DOHH2 (cell line): ENCODE measurements around the gene TP53I11.

Source experiments
- H3F3A ChIP-seq: fragments of 200-600 bp; sonication (generic), shearing (Covaris generic); 2 replicates; pipeline ENCODE4 v1.6.0; 2016; ENCODE audit warnings: antibody characterized with exemption, mild to moderate bottlenecking; ENCODE audit not compliant: control insufficient read depth, insufficient read depth
- H3K27ac ChIP-seq: fragments of 200-600 bp; sonication (generic); 2 replicates; pipeline ENCODE4 v1.5.1; 2014; ENCODE audit warnings: low read depth, mild to moderate bottlenecking, low read length, moderate library complexity
- H3K27me3 ChIP-seq: fragments of 200-600 bp; sonication (generic); 2 replicates; pipeline ENCODE4 v1.6.1; 2014; ENCODE audit warnings: mild to moderate bottlenecking, low read length, mixed read lengths; ENCODE audit not compliant: control insufficient read depth
- H3K36me3 ChIP-seq: fragments of 200-600 bp; sonication (generic); 2 replicates; pipeline ENCODE4 v1.6.1; 2014; ENCODE audit warnings: mild to moderate bottlenecking, low read length, moderate library complexity, mixed read lengths; ENCODE audit not compliant: control insufficient read depth
- H3K4me1 ChIP-seq: fragments of 200-600 bp; sonication (generic); 2 replicates; pipeline ENCODE4 v1.6.1; 2014; ENCODE audit warnings: mild to moderate bottlenecking, low read length, mixed read lengths; ENCODE audit not compliant: control insufficient read depth
- H3K4me2 ChIP-seq: fragments of 200-600 bp; sonication (generic); 2 replicates; pipeline ENCODE4 v1.6.0; 2014; ENCODE audit warnings: mild to moderate bottlenecking, low read length, moderate library complexity
- H3K4me3 ChIP-seq: fragments of 200-600 bp; sonication (generic); 2 replicates; pipeline ENCODE4 v1.5.1; 2014; ENCODE audit warnings: mild to moderate bottlenecking, low read length, mixed read lengths
- H3K79me2 ChIP-seq: fragments of 200-600 bp; sonication (generic); 2 replicates; pipeline ENCODE4 v1.6.1; 2014; ENCODE audit warnings: mild to moderate bottlenecking, low read length, mixed read lengths; ENCODE audit not compliant: control insufficient read depth
- H3K9me2 ChIP-seq: fragments of 200-600 bp; sonication (generic); replicated peaks from 2 replicates; pipeline ENCODE4 v1.6.1; 2014; ENCODE audit warnings: mild to moderate bottlenecking, low read length, mixed read lengths; ENCODE audit not compliant: control insufficient read depth
- H3K9me3 ChIP-seq: fragments of 200-600 bp; sonication (generic); 2 replicates; pipeline ENCODE4 v1.6.1; 2014; ENCODE audit warnings: antibody characterized with exemption, low read length, mixed read lengths; ENCODE audit not compliant: control insufficient read depth, insufficient read depth
- H4K20me1 ChIP-seq: fragments of 200-600 bp; sonication (generic); 2 replicates; pipeline ENCODE4 v1.6.0; 2014; ENCODE audit warnings: low read depth, mild to moderate bottlenecking, antibody characterized with exemption, low read length, moderate library complexity; ENCODE audit not compliant: control insufficient read depth, insufficient read depth
- CTCF ChIP-seq: fragments of 200-600 bp; sonication (generic); IDR thresholded peaks from one replicate; pipeline ENCODE4 v1.5.1; 2014; ENCODE audit warnings: antibody characterized with exemption, mild to moderate bottlenecking, low read depth, low read length; ENCODE audit not compliant: poor library complexity, severe bottlenecking
- EZH2phosphoT487 ChIP-seq: fragments of 200-600 bp; sonication (generic); IDR thresholded peaks from 2 replicates; pipeline ENCODE4 v1.6.1; 2017; ENCODE audit warnings: borderline replicate concordance, mild to moderate bottlenecking, antibody characterized with exemption, low read length, moderate library complexity, mixed read lengths

The TP53I11 gene

DNA sequence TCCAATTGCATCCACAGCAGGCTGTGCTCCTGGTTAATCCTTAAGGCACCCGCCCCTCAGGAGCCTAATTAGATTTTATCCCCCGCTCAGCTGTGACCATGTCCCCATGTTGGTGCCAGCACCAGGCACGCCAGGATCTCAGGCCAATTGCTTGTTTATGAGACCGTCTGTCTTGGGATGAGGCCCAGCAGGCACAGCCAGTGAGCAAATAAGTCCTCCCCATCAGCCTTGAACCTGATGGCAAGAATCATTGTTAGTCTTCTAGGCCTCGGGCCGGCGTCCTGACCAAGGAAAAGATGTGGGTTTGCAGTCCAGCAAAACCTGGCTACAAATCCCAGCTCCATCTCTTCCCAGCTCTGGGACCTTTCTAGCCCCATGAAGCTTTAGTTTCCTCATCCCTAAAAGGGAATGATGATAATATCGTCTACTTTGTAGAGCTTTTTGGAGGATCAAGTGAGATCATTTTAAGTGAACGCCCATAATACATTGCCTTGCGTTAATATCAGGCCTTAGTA is 57.3 kb downstream of the TP53I11 start:
- H3K27me3 ChIP-seq, result no peaks in the 10 kb centered on the region
- no peaks in the 10 kb centered on the region for H3K9me2 ChIP-seq
- no peaks in the 10 kb centered on the region for H3K36me3 ChIP-seq
- no peak overlapping the region for H3K4me2 ChIP-seq
- H4K20me1 ChIP-seq, result no peaks in the 10 kb centered on the region
- no peak overlapping the region for H3K4me3 ChIP-seq
- no peaks in the 10 kb centered on the region for H3K4me1 ChIP-seq
- no peak overlapping the region for H3K27ac ChIP-seq
- H3F3A ChIP-seq, result no peaks in the 10 kb centered on the region
- no peak for TF ChIP-seq CTCF
- no peaks in the 10 kb centered on the region for H3K79me2 ChIP-seq
- H3K9me3 ChIP-seq, result no peaks in the 10 kb centered on the region

DNA sequence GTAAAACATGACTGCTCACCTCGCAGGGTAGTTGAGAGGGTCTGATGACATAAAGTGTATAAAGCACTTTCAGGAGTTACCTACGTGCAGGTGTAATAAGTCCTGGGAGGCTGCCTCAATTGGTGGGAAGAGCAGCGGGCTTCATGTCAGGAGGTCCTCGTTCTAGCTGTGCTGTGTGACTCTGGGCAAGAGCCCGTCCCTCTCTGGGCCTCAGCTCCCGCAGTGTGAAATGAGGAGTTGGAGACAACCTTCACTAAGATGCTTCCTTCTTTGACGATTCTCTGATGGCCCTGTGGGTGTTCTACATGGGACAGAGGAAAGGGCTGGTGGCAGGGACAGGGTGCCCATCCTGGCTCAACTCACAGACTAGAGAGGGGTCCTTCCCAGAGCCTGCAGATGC is 57.8 kb downstream of the TP53I11 start:
- H3K9me3 ChIP-seq, result no peaks in the 10 kb centered on the region
- H3K4me1 ChIP-seq, result no peaks in the 10 kb centered on the region
- H3K9me2 ChIP-seq, result no peaks in the 10 kb centered on the region
- H3K79me2 ChIP-seq, result no peaks in the 10 kb centered on the region
- no peaks in the 10 kb centered on the region for H4K20me1 ChIP-seq
- no peak overlapping the region for H3K4me3 ChIP-seq
- H3K36me3 ChIP-seq, result no peaks in the 10 kb centered on the region
- TF ChIP-seq EZH2phosphoT487, result no peak
- no peak for TF ChIP-seq CTCF
- no peaks in the 10 kb centered on the region for H3F3A ChIP-seq
- no peaks in the 10 kb centered on the region for H3K27me3 ChIP-seq
- H3K4me2 ChIP-seq, result no peak overlapping the region
- no peak overlapping the region for H3K27ac ChIP-seq

DNA sequence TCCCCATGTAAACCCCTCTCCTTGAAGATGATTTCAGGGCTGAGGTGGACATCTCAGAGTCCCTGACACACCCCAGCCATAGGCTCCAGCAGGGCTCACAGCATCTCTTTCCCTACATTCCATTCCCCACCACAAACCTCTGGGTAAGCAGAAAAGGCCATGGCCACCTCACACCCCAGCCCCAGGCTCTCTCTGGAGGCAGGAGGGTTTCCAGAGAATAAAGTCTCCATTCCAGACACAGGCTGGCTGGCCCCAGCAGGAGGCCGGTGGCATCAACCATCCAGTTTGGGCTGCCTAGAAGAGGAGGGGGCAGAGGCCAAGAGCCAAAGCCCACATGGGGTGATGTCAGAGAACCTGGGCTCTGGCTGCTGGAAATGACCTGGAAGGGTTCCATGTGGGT is 61.4 kb downstream of the TP53I11 start:
- H3K9me3 ChIP-seq, result no peaks in the 10 kb centered on the region
- H3K9me2 ChIP-seq, result no peaks in the 10 kb centered on the region
- no peaks in the 10 kb centered on the region for H4K20me1 ChIP-seq
- H3F3A ChIP-seq, result no peaks in the 10 kb centered on the region
- H3K4me1 ChIP-seq, result no peaks in the 10 kb centered on the region
- no peaks in the 10 kb centered on the region for H3K79me2 ChIP-seq
- no peaks in the 10 kb centered on the region for H3K36me3 ChIP-seq
- TF ChIP-seq CTCF (no peak), EZH2phosphoT487 (no peak)
- no peak overlapping the region for H3K27ac ChIP-seq
- H3K4me3 ChIP-seq, result no peak overlapping the region
- peaks cover 5% of the 10 kb centered on the region; the same call in 1 of the 2 replicates for H3K27me3 ChIP-seq
- no peak overlapping the region for H3K4me2 ChIP-seq

DNA sequence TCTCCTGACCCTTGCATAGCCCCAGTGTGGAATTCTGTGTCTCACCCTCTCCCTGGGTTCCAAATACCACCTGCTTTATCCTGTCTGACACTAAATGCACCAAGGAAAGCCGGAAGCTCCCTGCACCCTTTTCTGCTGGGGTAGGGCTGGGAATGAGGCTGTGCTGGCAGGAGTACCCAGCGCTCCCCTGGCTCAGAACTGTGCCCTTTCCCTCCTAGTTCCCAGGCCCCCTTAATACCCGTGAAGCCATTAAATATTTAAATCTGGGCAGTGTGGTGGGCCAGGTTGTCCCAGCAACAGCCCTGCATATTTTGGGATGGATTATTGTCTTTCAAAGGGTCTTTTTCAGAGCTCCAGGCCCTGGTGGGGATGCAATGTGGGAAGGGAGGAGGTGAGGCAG is 63.0 kb downstream of the TP53I11 start:
- Histone ChIP-seq H3K27ac (no peak overlapping the region), H3K27me3 (peaks cover 14% of the 10 kb centered on the region), H3K4me1 (no peaks in the 10 kb centered on the region), H3F3A (no peaks in the 10 kb centered on the region), H4K20me1 (no peaks in the 10 kb centered on the region), H3K9me3 (no peaks in the 10 kb centered on the region), H3K79me2 (no peaks in the 10 kb centered on the region), H3K36me3 (no peaks in the 10 kb centered on the region), H3K4me3 (no peak overlapping the region), H3K9me2 (no peaks in the 10 kb centered on the region), H3K4me2 (no peak overlapping the region)
- TF ChIP-seq EZH2phosphoT487 (no peak), CTCF (no peak)
